ENCODE data around the gene ANKRD17.

The ANKRD17 gene

DNA sequence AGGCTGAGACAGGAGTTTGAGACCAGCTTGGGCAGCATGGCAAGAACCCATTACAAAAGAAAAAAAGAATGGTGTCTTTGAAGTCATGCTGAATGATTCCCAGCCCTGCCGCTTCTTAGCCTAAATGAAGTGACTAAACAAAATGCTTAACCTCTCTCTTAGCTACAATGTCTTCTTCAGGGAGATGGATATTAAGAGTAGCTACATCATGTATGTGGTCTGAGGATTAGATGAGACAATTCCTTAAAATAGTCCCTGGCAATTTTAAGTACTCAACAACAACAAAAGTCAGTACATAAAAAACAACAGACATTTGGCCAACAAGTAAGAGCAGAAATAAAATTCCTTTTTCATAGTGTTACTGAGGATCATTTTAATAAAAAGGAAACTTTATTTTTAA, 124.8 kb downstream of the ANKRD17 start:
- Histone ChIP-seq H3K36me3 (ENCODE audit: control insufficient read depth, insufficient read depth, low read length) (no peaks in the 10 kb centered on the region), H3K27me3 (ENCODE audit: control insufficient read depth, insufficient read depth, low read length, poor library complexity, severe bottlenecking) (no peaks in the 10 kb centered on the region)
- 94 to 100% methylated on average over 1 of the region's 1 CpG for WGBS, 2 experiments

DNA sequence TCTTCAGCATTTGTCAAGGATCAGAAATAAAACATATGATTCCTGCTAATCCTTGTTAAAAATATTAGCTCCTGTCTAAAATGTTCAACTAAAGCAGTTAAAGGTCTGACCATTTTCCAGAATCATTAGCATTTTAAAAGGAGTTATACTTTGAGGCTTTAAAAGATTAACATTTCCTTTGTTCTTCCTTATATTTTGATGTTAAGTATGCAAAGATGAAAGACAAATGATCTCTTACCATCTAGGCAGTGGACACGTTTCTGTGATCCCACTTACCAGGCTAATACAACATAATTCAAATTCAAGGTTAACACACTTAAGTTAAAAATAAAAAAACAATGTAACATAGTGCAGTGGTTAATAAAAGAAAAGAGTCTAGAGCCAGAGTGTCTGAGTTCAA, 127.3 kb downstream of the ANKRD17 start:
- no peaks in the 10 kb centered on the region for H3K36me3 ChIP-seq (ENCODE audit: control insufficient read depth, insufficient read depth, low read length)

More for the DNA sequence above, 124.8 kb downstream of the ANKRD17 start:
- Histone ChIP-seq H3K9me3 (ENCODE audit: control insufficient read depth, low read length) (no peaks in the 10 kb centered on the region), H3K4me3 (ENCODE audit: insufficient read depth, low read depth, low read length) (no peak overlapping the region), H3K27ac (ENCODE audit: insufficient read depth, low read depth, low read length, poor library complexity, severe bottlenecking) (no peak overlapping the region), H3K4me1 (ENCODE audit: control insufficient read depth, insufficient read depth, low read length) (no peaks in the 10 kb centered on the region)

DNA sequence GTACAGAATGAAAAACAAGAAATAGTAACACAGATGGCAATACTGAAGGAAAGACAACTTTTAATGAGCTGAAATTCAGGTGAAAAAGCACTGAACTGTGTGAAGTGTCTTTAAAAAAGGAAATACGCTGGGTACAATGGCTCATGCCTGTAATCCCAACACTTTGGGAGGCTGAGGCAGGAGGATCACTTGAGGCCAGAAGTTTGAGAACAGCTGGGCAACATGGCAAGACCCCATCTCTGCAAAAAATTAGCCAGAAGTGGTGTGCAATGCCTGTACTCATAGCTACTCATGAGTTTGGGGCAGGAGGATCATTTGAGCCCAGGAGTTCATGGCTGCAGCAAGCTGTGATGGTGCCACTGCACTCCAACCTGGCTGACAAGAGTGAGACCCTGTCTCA, 129.3 kb downstream of the ANKRD17 start:
- Histone ChIP-seq H3K9me3 (ENCODE audit: control insufficient read depth, low read length) (no peaks in the 10 kb centered on the region), H3K27ac (ENCODE audit: insufficient read depth, low read depth, low read length, poor library complexity, severe bottlenecking) (no peak overlapping the region), H3K27me3 (ENCODE audit: control insufficient read depth, insufficient read depth, low read length, poor library complexity, severe bottlenecking) (no peaks in the 10 kb centered on the region), H3K36me3 (ENCODE audit: control insufficient read depth, insufficient read depth, low read length) (no peaks in the 10 kb centered on the region), H3K4me3 (ENCODE audit: insufficient read depth, low read depth, low read length) (no peak overlapping the region), H3K4me1 (ENCODE audit: control insufficient read depth, insufficient read depth, low read length) (no peaks in the 10 kb centered on the region)
- 95 to 96% methylated on average over 1 of the region's 1 CpG for WGBS, 2 experiments

More for the DNA sequence above, 127.3 kb downstream of the ANKRD17 start:
- Histone ChIP-seq H3K4me1 (ENCODE audit: control insufficient read depth, insufficient read depth, low read length) (no peaks in the 10 kb centered on the region), H3K4me3 (ENCODE audit: insufficient read depth, low read depth, low read length) (no peak overlapping the region), H3K27ac (ENCODE audit: insufficient read depth, low read depth, low read length, poor library complexity, severe bottlenecking) (no peak overlapping the region), H3K9me3 (ENCODE audit: control insufficient read depth, low read length) (no peaks in the 10 kb centered on the region), H3K27me3 (ENCODE audit: control insufficient read depth, insufficient read depth, low read length, poor library complexity, severe bottlenecking) (no peaks in the 10 kb centered on the region)
- 100% methylated on average over 1 of the region's 1 CpG; no CpG with 5 or more reads in 1 of the 2 experiments for WGBS, 2 experiments

DNA sequence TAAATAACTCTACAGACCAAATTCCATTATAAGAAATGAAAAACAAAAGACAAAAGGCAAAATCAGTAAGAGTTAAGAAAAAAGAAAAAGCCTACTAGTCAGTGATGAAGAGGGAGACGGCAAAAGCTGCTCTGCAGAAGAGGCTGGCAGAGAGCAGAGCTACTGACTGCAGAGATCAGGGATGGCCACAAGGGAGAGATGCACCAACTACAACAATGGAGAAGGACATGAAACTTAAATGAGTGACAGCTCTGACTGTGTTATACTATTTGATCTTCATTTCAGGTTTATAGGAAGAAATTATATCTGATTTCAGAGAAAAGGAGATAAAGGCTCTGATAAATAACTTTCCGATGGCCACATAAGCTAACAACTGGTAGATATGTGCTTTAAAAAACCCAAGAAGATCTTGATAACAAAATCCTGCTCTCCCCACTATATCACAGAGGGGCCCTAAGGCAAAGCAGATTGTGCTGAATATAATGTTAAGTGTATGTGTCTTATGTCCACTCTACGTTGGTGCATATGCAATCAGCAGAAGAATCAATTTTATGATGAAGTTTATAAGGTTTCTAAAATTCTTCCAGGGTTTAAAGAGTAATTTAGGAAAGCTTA, 130.7 kb downstream of the ANKRD17 start:
- H3K4me3 ChIP-seq (ENCODE audit: insufficient read depth, low read depth, low read length): no peak overlapping the region
- no peaks in the 10 kb centered on the region for H3K4me1 ChIP-seq (ENCODE audit: control insufficient read depth, insufficient read depth, low read length)
- H3K9me3 ChIP-seq (ENCODE audit: control insufficient read depth, low read length): no peaks in the 10 kb centered on the region
- H3K36me3 ChIP-seq (ENCODE audit: control insufficient read depth, insufficient read depth, low read length): no peaks in the 10 kb centered on the region
- 79 to 90% methylated on average over 2 to 3 of the region's 3 CpGs for WGBS, 2 experiments
- no peak overlapping the region for H3K27ac ChIP-seq (ENCODE audit: insufficient read depth, low read depth, low read length, poor library complexity, severe bottlenecking)
- H3K27me3 ChIP-seq (ENCODE audit: control insufficient read depth, insufficient read depth, low read length, poor library complexity, severe bottlenecking): no peaks in the 10 kb centered on the region

DNA sequence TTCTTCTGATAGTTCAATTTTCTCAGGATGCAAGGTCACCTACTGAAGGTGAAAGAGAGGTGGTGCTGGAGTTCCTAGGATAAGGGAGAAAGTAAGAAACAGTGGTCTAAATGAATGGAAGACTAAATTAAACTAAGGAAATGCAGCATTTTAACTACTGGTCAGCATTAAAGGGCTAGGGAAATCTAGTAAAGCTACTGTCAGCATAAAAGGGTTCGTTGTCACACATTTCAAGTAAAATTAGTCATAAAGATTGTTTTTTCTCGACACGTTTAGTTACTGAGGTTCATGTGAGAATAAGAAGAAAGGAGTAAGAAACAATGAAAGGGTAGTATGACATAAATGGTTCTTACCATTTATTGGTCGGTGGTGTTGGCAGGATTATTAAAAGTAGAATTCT, 149.1 kb downstream of the ANKRD17 start:
- no peaks in the 10 kb centered on the region for H3K27me3 ChIP-seq (ENCODE audit: control insufficient read depth, insufficient read depth, low read length, poor library complexity, severe bottlenecking)
- no peak overlapping the region for H3K27ac ChIP-seq (ENCODE audit: insufficient read depth, low read depth, low read length, poor library complexity, severe bottlenecking)
- H3K9me3 ChIP-seq (ENCODE audit: control insufficient read depth, low read length): no peaks in the 10 kb centered on the region
- 96 to 99% methylated on average over 4 of the region's 4 CpGs for WGBS, 2 experiments
- H3K4me1 ChIP-seq (ENCODE audit: control insufficient read depth, insufficient read depth, low read length): no peaks in the 10 kb centered on the region
- peaks cover 17% of the 10 kb centered on the region for H3K36me3 ChIP-seq (ENCODE audit: control insufficient read depth, insufficient read depth, low read length)
- no peak overlapping the region for H3K4me3 ChIP-seq (ENCODE audit: insufficient read depth, low read depth, low read length)

DNA sequence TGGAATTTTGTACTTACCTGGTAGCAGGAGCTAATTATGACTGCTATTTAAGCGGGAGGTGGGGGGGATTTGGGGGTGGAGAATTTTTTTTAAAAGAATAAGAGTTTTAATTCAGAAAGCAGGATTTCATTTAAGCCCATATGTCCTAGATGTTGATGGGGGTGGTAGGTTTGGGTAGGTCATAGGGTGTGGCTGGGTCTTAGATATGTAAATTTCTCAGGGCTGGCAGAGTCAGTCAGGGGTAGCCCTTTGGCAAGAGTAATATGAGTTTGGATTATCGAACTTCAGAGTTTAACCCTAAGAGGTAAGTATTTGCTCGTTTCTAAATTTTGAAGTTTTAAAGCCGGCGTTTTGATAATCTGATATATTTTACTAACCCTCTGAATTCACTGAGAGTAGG, 153.9 kb downstream of the ANKRD17 start:
- Histone ChIP-seq H3K36me3 (ENCODE audit: control insufficient read depth, insufficient read depth, low read length) (peaks cover 16% of the 10 kb centered on the region), H3K27me3 (ENCODE audit: control insufficient read depth, insufficient read depth, low read length, poor library complexity, severe bottlenecking) (no peaks in the 10 kb centered on the region), H3K4me1 (ENCODE audit: control insufficient read depth, insufficient read depth, low read length) (no peaks in the 10 kb centered on the region), H3K9me3 (ENCODE audit: control insufficient read depth, low read length) (no peaks in the 10 kb centered on the region), H3K4me3 (ENCODE audit: insufficient read depth, low read depth, low read length) (no peak overlapping the region), H3K27ac (ENCODE audit: insufficient read depth, low read depth, low read length, poor library complexity, severe bottlenecking) (no peak overlapping the region)
- WGBS, 2 experiments: 88 to 94% methylated on average over 5 of the region's 5 CpGs

DNA sequence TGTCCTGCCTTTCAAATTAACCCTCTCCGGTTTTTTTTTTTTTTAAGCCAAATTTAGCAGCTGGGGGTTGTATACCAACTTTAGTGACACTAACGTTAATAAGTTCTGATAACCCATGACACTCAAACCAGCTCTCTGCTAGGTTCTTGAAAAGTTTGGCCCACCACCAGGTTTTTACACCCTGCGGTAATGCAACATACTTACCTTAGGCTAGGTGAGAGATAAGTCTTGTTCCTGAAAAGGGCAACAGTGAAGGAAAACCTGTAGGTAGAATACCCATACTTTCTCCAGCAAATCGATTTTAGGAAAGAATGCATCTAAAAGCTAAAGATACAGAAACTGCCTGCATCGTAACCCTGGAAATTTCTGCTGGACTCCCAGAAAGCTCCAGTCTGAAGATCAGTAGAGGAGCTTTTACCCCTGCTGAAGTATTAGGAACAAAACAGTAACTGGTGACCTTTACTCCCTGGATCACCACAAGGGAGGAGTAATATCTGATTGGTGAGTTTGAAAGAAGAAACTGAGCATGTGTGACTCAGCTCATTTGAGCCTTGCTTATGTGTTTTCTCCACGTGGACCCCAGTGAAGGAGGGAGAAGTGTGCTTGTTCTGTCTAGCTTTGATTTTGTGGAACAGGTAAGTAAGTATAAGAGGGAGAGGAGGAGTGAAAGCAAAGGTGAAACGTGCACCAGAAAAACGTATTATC, 154.6 kb downstream of the ANKRD17 start:
- no peak overlapping the region for H3K4me3 ChIP-seq (ENCODE audit: insufficient read depth, low read depth, low read length)
- no peak overlapping the region for H3K27ac ChIP-seq (ENCODE audit: insufficient read depth, low read depth, low read length, poor library complexity, severe bottlenecking)
- no peaks in the 10 kb centered on the region for H3K9me3 ChIP-seq (ENCODE audit: control insufficient read depth, low read length)
- peaks cover 16% of the 10 kb centered on the region for H3K36me3 ChIP-seq (ENCODE audit: control insufficient read depth, insufficient read depth, low read length)
- H3K27me3 ChIP-seq (ENCODE audit: control insufficient read depth, insufficient read depth, low read length, poor library complexity, severe bottlenecking): no peaks in the 10 kb centered on the region
- no peaks in the 10 kb centered on the region for H3K4me1 ChIP-seq (ENCODE audit: control insufficient read depth, insufficient read depth, low read length)
- 85 to 87% methylated on average over 7 to 8 of the region's 8 CpGs for WGBS, 2 experiments

DNA sequence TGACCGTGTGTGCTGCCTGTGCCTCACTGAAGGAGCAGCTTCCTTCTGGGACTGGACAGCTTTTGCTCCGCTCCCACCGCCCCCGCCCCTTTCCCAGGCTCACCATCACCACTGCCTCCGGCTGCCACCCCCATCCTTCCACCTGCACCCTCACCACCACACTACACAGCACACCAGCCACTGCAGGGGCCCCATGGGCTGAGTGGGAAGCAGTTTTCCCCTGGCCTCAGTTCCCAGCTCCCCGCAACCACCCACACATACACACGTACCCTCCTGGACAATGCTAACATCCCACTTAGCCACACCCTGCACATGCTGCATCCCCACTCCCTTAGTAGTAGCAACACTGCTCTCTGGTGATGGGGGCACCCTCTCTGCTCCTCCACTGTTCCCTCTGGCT, 159.5 kb downstream of the ANKRD17 start:
- peaks cover 18% of the 10 kb centered on the region for H3K36me3 ChIP-seq (ENCODE audit: control insufficient read depth, insufficient read depth, low read length)
- H3K4me1 ChIP-seq (ENCODE audit: control insufficient read depth, insufficient read depth, low read length): no peaks in the 10 kb centered on the region
- no peak overlapping the region for H3K27ac ChIP-seq (ENCODE audit: insufficient read depth, low read depth, low read length, poor library complexity, severe bottlenecking)
- WGBS, 2 experiments: 92 to 94% methylated on average over 7 of the region's 7 CpGs
- no peak overlapping the region for H3K4me3 ChIP-seq (ENCODE audit: insufficient read depth, low read depth, low read length)
- H3K27me3 ChIP-seq (ENCODE audit: control insufficient read depth, insufficient read depth, low read length, poor library complexity, severe bottlenecking): no peaks in the 10 kb centered on the region
- no peaks in the 10 kb centered on the region for H3K9me3 ChIP-seq (ENCODE audit: control insufficient read depth, low read length)

DNA sequence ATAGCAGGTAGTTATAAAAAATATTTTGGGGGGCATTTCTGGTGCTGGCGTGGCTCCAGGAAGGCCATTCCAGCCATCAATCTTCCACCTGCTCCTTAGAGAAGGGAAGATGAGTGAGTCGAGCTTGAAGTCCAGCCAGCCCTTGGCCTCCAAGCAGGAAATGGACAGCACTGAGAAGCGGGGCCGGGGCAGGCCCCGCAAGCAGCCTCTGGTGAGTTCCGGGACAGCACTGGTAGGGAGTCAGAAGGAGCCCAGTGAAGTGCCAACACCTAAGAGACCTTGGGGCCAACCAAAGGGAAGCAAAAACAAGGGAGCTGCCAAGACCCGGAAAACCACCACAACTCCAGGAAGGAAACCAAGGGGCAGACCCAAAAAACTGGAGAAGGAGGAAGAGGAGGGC, 159.9 kb downstream of the ANKRD17 start:
- Histone ChIP-seq H3K27me3 (ENCODE audit: control insufficient read depth, insufficient read depth, low read length, poor library complexity, severe bottlenecking) (no peaks in the 10 kb centered on the region), H3K36me3 (ENCODE audit: control insufficient read depth, insufficient read depth, low read length) (peaks cover 18% of the 10 kb centered on the region), H3K9me3 (ENCODE audit: control insufficient read depth, low read length) (no peaks in the 10 kb centered on the region), H3K27ac (ENCODE audit: insufficient read depth, low read depth, low read length, poor library complexity, severe bottlenecking) (no peak overlapping the region), H3K4me1 (ENCODE audit: control insufficient read depth, insufficient read depth, low read length) (no peaks in the 10 kb centered on the region), H3K4me3 (ENCODE audit: insufficient read depth, low read depth, low read length) (no peak overlapping the region)
- 97 to 98% methylated on average over 7 of the region's 7 CpGs for WGBS, 2 experiments

DNA sequence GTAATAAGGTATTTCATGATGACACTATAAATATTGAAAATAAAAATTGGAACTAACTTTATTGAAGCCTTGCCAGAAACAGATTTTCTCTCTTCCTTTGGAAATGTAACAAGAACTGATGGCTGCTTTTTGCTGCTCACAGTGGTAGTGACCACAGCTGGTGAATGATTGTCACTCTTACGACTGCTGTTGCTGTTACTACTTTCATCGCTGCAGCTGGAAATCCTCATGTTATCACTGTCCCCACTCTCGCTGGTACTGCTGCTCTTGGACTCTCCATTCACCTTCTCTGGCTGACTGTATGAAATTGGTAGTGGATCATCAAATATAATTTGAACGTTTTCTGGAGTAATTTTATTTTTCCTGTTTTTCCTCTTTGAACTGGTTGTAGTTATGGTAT, 160.6 kb downstream of the ANKRD17 start:
- Histone ChIP-seq H3K9me3 (ENCODE audit: control insufficient read depth, low read length) (no peaks in the 10 kb centered on the region), H3K27ac (ENCODE audit: insufficient read depth, low read depth, low read length, poor library complexity, severe bottlenecking) (no peak overlapping the region), H3K27me3 (ENCODE audit: control insufficient read depth, insufficient read depth, low read length, poor library complexity, severe bottlenecking) (no peaks in the 10 kb centered on the region), H3K4me1 (ENCODE audit: control insufficient read depth, insufficient read depth, low read length) (no peaks in the 10 kb centered on the region), H3K36me3 (ENCODE audit: control insufficient read depth, insufficient read depth, low read length) (peaks cover 18% of the 10 kb centered on the region), H3K4me3 (ENCODE audit: insufficient read depth, low read depth, low read length) (no peak overlapping the region)
- 96% methylated on average over 4 of the region's 4 CpGs for WGBS, 2 experiments
